Left renal pelvis (tissue), 4 donors: ENCODE data around the gene FBRS. TPM values are rescaled to one million over a fixed set of nuclear protein-coding genes. Genes with fewer than 3 reads are reported as not detected.
A peak's percentile ranks its signal among the peaks of the same experiment; 100 is the strongest.
"Not testable (repeated sequence)": the region's sequence is repeated elsewhere in the genome, so short reads cannot be mapped to it uniquely, and the experiment has no call there.

Experiments
- DNase-seq, 4 donors: peaks; one replicate each; pipeline ENCODE4 v3.0.0-alpha.2; 2013; ENCODE audit warnings: low read depth in 4 of 4, low spot score in 3 of 4
- polyA plus RNA-seq, 4 donors: library from polyadenylated mRNA; unstranded; fragments of 120-200 nt; gene quantifications; one replicate each; pipeline ENCODE4 v1.2.1, GENCODE V29; 2013; ENCODE audit not compliant: insufficient read length in 4 of 4

FBRS gene
- 10 to 100 TPM; 45.4 to 85.1 (median 52.8) TPM for polyA plus RNA-seq

GRCh38 chr16:30657866-30658730 is at the start of gene FBRS:
TSS of gene FBRS (plus strand) at chr16:30658431. CDS start at chr16:30659519, 1,088 bp downstream.
- peak; percentile 100 for DNase-seq

DNA sequence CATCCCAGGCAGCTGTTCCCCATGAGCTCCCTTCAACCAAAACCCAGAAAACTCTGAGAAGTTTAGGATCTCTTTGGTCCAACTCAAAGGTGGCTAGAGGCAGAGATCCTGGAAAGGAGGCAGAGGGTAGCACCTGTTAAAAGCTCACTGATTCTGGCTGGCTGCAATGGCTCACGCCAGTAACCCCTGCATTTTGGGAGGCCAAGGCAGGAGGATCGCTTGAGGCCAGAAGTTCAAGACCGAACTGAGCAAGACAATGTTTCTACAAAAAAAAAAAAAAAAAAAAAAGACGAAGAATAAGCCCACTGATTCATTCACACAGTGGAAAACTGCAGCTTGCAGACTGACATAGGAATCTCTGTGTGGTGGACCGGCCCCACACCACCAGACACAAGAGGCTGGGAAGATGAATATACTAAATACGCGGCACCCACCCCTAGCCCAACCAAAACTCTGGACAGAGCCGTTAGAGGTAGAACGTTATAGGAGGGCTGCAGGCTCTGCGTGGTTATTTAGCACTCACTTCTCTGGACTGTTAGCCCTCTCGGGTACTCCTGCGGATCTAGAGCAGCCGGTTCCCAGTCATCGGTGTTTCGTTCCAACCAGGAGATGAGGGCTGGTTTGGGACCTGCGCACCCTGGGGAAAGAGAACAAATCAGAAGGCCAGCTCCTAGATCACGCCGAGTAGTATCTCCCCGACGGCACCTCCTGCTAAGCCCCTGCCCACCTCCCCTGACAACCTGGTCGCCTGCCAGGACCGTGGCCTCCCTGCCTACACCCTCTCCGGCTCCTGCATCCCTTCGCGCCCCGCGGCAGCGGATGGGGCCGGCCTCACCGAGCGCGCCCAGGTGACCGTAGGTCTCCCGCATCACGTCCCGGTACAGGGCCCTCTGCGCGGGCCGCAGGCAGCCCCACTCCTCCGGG is 49.0 kb upstream of the FBRS start:
- DNase-seq: no peak

DNA sequence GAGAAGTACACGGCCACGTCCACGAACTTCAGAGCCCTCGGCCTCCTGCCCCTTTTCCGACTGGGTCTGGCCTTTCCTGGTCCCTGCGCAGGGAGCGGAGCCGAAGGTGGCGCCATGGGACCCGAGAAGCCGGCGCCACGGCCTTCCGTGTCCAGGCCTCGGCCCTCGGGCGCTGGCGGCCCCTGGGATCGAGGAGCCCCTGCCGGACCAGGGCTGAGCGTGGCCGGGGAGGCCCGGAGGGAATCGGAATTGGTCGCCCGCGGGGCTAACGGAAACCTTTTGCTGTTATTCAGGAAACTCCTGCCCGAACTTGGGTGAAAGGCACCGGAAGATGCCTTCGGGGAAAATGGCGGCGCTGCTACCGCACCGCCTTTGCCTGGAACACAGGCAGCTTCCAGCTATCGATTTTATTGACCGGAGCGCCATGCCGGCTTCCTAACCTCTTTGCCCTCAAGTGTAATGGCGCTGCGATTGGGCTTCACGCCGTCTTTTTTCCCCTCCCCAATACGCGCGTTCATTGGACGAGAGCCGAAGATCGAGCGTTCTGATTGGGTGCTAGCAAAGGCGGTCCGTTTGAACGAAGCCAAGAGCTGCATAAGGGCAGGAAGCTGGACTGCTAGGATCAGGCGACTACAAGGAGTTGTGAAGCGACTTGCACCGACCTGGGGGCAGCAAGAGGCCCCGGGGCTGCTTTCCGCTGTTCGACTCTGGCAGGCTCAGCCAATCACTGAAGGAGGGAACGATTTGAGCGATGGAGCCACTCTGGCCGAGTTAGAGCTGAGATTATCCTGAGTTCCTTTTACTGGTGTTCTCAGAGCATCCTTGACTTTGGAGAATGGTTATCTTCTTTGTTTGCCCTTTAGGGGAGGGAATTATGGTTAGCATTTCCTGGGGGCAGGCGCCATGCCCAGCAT is 48.0 kb upstream of the FBRS start, which contains the start of gene ZNF689:
Gene ZNF689 (minus strand): TSS at position 464 of the 914 bp plus-strand sequence. CDS start 348 bp downstream, at position 116.
- peak; percentile 95 to 99 (median 98) for DNase-seq

- DNase-seq: no peak
Measured at GRCh38 chr16:30615358-30616091, 42.7 kb upstream of the FBRS start.

DNA sequence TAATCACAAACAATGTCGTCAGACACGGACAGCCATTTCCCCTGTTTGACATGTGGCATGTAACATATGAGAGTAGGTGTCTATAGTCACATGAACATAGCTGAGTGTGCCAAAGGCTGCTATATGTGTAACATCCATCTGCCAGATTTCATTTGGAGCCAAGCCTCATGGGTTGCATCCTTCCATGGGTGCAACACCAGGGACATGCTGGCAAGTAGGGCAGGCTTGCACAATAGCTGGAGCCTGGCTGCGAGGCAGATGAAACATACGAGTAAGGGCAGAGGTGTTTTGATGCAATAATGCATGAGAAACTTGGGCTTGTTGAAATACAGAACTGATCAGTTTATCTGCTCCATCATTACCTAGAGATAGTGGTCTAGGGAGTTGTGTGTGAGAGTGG is 39.0 kb upstream of the FBRS start:
- no peak for DNase-seq

- no peak for DNase-seq
Measured at GRCh38 chr16:30619638-30620037, 38.6 kb upstream of the FBRS start.

- DNase-seq: no peak
Measured at GRCh38 chr16:30620169-30620568, 38.1 kb upstream of the FBRS start.

- no peak for DNase-seq
Measured at GRCh38 chr16:30621765-30622164, 36.5 kb upstream of the FBRS start.

DNA sequence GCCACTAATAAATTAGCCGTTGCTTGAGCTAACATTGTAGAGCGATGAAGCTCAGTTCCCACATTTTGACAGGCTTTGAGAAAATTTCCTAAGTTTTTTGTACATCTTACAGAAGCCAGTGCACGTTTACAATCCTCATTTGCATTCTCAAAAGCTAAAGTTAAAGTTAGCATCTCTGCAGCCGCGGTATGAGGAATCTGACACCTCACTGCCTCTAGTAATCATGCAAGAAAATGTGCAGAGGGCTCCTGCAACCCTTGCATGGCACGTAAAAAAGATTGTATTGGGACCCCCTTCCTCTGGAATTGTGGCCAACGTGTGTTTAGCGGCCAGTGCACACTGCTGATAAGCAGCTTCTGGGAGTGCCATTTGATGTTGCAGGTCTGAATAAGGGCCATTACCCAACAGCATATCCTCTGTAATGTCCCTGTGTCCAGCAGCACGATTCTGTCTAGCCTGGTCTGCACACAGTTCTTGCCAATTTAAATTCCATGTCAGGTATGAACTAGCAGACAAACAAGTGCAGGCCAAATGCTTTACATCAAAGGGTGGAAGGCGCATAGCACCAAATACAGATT is 35.7 kb upstream of the FBRS start:
- DNase-seq: no peak

DNA sequence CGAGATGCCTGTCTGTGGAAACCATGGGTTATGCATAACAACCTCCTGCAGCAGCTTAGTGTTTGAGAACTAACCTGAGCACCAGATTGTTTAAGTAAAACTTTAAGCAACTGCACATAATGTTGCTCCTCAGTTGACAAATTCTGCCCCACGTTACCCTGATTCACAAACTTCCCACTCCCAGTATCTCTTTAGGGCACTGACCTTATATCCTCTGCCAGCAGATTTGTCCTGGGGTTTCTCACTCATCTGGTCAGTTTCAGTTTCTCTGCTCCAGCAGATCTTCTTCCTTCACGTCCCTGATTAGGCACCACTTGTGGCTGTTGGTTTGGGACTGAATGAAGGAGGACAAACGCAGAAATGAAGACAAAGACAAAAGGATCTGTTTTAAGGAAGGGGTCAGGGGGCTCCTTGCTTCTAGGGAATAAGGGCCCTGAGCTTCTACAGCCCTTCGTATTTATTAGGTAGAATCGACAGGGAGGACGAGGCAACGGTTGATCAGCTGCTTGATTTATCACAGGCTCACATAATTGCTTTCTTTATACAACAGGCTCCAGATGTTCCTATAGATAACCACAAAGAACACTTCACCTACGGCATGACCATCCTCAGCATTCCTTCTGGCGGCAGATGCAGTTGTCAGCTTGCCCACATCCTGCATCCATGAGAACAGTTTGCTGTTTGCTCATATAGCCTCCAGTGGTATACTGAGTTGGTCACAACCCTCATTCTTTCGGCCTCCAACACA is 34.5 kb upstream of the FBRS start:
- DNase-seq: no peak

- no peak for DNase-seq
Measured at GRCh38 chr16:30626236-30626635, 32.0 kb upstream of the FBRS start.

- DNase-seq: peak in 2 of 4 donors; percentile 79 to 84
Measured at GRCh38 chr16:30628628-30629540, 29.3 kb upstream of the FBRS start.

DNA sequence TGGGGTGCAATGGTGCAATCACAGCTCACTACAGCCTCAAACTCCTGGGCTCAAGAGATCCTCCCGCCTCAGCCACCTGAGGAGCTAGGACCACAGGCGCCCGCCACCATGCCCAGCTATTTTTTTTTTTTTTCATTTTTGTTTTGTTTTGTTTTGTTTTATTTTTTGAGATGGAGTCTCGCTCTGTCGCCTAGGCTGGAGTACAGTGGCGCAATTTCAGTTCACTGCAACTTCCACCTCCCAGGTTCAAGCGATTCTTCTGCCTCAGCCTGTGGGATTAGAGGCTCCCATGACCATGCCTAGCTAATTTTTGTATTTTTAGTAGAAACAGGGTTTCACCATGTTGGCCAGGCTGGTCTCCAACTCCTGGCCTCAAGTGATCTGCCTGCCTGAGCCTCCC is 25.8 kb upstream of the FBRS start:
- not testable (repeated sequence) for DNase-seq

GRCh38 chr16:30633526-30633925 is 24.7 kb upstream of the FBRS start:
- DNase-seq: no peak

DNA sequence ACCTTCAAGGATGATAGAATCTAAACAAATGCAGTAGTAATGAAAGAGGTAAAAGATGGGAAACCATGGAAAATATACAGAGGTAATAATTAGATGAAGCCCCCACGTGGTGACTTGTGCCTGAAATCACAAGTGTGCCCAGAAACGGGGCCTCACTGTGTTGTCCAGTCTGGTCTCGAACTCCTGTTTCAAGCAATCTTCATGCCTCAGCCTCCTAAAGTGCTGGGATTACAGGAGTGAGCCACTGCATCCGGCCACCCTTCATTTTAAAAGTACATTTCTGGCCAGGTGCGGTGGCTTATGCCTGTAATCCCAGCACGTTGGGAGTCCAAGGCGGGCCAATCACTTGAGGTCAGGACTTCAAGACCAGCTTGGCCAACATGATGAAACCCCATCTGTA is 21.6 kb upstream of the FBRS start:
- no peak for DNase-seq

GRCh38 chr16:30637139-30637538 is 21.1 kb upstream of the FBRS start:
- DNase-seq: not testable (repeated sequence)

- no peak for DNase-seq
Measured at GRCh38 chr16:30637944-30638343, 20.3 kb upstream of the FBRS start.
